ENCODE measurements around the gene LRRN3.

DNA sequence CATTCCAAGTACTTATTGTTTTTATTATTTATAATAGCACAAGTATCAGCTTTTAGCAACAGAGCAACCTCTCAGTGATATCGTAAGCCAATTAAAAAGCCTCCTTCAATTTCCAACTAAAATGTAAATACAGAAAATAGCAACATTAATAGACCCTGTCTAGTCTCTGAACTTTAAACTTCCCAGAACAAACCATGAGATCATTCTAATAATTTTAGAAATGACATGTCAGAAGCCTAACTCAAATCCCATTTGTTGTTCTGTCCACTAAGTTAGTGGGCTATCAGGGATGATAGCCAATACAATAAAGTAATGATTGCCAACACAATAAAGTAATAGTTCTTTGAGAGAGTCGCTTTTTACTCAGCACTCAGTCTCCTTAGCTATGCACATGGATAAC, 22.3 kb upstream of the LRRN3 start:
- TF ChIP-seq ZNF423 (tag by site-specific recombination; IDR thresholded peaks at IDR 0.05), result no peak
- TF ChIP-seq ZNF426 (tag by site-specific recombination; IDR thresholded peaks at IDR 0.05), result no peak
- TF ChIP-seq, protein P1, sequence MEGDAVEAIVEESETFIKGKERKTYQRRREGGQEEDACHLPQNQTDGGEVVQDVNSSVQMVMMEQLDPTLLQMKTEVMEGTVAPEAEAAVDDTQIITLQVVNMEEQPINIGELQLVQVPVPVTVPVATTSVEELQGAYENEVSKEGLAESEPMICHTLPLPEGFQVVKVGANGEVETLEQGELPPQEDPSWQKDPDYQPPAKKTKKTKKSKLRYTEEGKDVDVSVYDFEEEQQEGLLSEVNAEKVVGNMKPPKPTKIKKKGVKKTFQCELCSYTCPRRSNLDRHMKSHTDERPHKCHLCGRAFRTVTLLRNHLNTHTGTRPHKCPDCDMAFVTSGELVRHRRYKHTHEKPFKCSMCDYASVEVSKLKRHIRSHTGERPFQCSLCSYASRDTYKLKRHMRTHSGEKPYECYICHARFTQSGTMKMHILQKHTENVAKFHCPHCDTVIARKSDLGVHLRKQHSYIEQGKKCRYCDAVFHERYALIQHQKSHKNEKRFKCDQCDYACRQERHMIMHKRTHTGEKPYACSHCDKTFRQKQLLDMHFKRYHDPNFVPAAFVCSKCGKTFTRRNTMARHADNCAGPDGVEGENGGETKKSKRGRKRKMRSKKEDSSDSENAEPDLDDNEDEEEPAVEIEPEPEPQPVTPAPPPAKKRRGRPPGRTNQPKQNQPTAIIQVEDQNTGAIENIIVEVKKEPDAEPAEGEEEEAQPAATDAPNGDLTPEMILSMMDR (tag by site-specific recombination; IDR thresholded peaks at IDR 0.05), result no peak
- TF ChIP-seq ZNF274 (IDR thresholded peaks at IDR 0.05; ENCODE audit: low read length), result no peak
- no peak for TF ChIP-seq ZNF274 (tag by site-specific recombination; IDR thresholded peaks at IDR 0.05; ENCODE audit: borderline replicate concordance)
- TF ChIP-seq ZNF660 (tag by site-specific recombination; IDR thresholded peaks at IDR 0.05), result no peak
